HG03095 (cell line): Measurements from ENCODE around the gene DCAF11.

Experiments
- ATAC-seq: cut with Tn5 transposase; IDR thresholded peaks from one replicate; pipeline ENCODE4 v1.9.1; 2021; ENCODE audit warnings: moderate library complexity; ENCODE audit not compliant: unreplicated experiment

Gene DCAF11

DNA sequence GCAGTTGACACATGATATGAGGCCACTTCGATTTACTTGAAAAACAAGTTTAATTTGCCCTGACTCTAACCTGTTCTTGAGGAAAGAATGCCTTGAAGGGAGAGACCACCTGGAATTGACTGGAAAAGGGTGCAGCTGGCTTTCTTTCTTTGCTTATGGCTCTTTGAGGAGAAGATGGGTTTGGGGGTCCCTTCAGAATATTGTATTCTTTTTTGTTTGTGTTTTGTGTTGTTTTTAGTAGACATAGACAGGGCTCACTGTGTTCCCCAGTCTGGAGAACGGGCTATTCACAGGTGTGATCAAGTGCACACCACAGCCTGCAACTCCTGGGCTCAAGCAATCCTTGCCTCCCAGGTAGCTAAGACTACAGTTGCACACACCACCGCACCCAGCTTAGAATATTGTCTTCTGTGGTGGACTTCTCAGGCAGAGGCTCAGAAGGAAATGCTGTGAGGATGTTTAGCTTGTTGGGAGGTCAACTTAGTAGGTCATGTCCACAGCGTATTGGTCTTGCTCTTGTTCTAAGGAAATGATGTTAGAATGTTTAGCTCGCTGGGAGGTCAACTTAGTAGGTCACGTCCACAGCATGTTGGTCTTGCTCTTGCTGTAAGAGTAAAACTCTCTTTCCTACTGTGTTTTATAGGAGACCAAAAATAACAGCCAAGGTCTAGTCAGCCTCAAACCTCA is 1.7 kb downstream of the DCAF11 start:
- no peak for ATAC-seq

DNA sequence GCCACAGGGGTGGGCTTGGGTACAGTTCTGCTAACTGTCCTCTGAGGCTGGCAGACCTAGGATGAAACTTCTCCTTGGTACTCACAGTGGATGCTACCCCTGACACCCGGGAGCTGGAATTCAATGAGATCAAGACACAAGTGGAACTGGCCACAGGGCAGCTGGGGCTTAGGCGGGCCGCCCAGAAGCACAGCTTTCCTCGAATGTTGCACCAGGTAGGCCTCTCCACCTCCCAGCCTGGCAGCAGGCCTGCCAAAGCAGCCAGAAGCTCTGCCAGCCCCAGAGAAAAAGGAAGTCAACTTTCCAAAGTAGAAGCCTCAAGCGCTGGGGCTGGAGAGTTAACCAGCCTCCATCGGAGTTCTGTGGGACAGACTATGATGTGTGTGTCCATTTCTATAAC is 2.6 kb downstream of the DCAF11 start:
- ATAC-seq, result no peak

DNA sequence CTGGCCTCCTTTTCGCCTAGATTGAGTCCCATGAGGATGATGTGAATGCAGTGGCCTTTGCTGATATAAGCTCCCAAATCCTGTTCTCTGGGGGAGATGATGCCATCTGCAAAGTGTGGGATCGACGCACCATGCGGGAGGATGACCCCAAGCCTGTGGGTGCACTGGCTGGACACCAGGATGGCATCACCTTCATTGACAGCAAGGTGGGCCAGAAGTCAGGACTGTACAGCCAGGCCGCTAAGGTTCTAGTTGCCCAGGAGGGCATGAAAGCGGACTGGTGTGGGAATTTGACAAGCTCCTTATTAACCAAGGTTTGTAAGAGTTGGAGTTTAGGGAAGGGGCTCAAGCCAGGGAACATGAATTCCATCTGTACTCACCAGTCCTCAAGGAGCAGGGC is 5.1 kb downstream of the DCAF11 start:
- no peak for ATAC-seq

DNA sequence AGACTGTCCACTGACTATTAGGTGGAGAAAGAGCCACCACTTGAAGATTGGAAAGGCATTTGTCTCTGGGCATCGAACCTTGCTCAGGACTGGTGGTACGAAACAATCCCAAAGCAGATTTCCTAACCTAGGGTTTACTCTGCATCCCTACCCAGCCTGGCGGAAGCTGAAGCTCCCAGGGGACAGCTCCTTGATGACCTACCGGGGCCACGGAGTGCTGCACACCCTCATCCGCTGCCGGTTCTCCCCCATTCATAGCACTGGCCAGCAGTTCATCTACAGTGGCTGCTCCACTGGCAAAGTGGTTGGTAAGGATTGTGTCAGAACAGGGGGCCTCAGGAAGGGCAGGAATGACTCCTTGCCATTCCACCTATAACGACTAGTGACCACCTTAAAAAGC is 6.6 kb downstream of the DCAF11 start:
- no peak for ATAC-seq

DNA sequence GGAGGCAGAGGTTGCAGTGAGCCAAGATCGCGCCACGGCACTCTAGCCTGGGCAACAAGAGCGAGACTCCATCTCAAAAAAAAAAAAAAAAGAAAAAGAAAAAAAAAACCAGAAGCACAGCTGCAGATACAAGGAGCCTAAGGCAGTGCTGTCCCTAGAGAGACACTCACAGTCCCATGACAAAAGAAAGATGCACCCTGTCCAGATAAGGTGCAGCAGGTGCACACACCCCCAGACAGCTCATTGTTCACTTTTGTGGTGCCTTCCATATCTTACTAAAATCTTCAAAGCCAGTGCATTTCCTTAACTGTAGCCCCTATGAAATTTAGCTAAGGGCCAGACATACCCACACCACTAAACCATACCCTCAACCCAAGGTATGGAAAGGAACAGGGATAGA is 7.8 kb downstream of the DCAF11 start:
- no peak for ATAC-seq

DNA sequence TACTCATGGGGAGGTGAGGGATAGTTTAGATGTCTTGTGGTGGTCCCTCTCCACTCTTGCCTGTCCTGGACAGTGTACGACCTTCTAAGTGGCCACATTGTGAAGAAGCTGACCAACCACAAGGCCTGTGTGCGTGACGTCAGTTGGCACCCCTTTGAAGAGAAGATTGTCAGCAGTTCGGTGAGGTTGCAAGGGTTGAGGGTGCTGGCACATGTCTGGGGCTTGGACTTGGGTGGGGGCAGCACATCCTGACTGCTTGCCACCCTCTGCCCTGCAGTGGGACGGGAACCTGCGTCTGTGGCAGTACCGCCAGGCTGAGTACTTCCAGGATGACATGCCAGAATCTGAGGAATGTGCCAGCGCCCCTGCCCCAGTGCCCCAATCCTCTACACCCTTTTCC is 8.3 kb downstream of the DCAF11 start:
- no peak for ATAC-seq

DNA sequence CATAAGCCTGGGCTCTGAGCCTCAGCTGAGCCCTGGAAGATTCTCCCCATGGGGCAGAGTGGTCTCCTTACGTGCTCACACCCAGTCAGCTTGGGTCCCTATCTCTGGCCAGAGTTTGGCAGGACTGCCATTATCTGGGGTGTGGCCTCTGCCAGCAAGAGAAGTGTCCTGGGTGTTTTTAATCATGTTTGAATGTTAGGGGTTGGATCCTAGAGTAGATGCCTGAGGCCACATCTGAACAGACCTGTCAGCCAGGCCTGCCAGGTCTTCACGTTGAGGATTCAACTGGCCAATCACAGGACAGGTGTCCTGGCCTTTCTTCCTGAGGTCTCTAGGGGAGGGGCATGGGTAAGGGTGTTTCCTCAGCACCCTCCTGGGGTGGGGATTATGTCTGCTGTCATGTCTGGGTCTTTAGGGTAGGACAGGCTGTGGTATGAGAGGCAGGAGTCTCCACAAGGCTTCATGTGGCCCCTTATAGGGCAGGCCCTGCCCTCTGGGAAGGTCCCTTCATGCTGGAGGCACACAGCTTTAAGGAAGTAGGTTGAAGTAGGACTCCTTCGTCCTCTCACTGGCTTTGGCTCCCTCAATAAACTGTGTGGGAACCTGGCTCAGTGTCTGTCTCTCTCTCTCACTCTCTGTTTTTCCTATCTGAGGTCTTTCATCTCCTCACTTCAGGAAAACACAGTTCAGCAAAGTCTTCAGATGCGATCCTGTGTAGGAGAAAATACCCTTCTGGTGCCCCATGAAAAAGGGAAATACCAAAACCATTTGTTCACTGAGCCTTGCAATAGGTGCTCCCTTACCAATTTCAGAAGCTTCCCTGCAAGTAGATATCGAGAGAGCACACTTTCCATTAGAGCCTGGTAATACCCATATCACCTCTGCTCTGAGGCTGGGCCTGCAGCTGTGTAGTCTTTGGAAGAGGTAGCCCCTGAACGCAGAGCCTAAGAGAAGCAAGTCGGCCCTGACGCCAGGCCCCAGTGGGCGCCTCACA is 9.1 kb downstream of the DCAF11 start:
- peak; percentile 48 for ATAC-seq

DNA sequence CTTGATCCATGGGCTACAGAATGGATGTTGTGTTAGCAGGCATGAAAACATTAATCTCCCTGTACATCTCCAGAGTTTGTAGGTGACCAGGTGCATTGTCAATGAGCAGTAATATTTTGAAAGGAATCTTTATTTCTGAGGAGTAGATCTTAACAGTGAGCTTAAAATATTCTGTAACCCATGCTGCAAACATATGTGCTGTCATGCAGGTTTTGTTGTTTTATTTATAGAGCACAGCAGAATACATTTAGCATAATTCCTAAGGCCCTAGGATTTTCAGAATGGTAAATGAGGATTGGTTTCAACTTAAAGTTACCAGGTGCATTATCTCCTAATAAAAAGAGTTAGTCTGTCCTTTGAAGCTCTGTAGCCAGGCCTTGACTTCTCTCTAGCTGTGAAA is 12.4 kb downstream of the DCAF11 start:
- ATAC-seq, result no peak

DNA sequence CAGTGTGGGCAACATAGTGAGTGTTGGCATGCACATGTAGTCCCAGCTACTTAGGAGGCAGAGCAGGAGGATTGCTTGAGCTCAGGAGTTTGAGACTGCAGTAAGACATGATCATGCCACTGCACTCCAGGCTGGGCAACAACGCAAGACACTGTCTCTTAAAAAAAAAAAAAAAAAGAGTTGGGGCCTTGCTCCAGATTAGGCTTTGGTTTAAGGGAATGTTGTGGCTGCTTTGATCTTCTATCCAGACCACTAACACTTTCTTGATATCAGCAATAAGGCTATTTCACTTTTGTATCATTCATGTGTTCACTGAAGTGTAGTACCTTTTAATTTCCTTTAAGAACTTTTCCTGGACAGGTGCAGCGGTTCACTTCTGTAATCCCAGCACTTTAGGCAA is 13.1 kb downstream of the DCAF11 start:
- ATAC-seq, result no peak

DNA sequence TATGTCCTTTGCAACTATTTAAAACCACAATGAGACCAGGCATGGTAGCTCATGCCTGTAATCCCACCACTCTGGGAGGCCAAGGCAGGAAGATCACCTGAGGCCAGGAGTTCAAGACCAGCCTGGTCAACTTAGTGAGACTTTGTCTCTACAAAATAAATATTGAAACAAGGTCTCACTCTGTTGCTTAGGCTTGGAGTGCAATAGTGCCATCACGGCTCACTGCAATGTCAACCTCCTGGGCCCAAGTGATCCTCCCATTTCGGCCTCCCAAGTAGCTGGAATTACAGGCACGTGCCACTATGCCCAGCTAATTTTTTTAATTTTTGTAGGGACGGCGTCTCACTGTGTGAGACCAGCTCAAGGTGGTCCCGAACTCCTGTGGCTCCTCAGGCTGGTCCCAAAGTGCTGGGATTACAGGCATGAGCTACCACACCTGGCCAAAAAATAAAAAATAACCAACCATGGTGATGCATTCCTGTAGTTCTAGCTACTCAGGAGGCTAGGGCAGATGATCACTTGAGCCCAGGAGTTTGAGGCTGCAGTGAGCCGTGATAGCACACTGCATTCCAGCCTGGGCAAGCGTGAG is 14.9 kb downstream of the DCAF11 start:
- ATAC-seq, result no peak

DNA sequence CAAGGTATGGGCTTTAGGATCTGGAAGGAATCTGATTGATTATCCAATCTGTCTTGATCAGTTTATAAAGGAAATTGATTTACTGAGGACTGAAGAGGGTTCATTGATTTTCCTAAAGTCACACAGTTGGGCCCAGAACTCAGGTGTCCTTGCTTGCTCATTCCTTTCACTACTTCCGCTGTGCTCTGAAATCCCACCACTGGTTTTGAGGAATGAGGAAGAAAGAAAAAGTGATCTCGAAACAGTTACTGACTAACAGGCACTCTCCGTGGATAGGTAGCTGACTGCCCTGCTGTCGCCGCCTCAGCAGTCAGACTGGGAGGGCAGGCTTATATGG is 15.8 kb downstream of the DCAF11 start, which contains the start of gene FITM1:
FITM1 (plus strand) TSS at position 280 of the 337 bp plus-strand sequence. CDS start 905 bp downstream, outside the sequence.
- no peak for ATAC-seq

DNA sequence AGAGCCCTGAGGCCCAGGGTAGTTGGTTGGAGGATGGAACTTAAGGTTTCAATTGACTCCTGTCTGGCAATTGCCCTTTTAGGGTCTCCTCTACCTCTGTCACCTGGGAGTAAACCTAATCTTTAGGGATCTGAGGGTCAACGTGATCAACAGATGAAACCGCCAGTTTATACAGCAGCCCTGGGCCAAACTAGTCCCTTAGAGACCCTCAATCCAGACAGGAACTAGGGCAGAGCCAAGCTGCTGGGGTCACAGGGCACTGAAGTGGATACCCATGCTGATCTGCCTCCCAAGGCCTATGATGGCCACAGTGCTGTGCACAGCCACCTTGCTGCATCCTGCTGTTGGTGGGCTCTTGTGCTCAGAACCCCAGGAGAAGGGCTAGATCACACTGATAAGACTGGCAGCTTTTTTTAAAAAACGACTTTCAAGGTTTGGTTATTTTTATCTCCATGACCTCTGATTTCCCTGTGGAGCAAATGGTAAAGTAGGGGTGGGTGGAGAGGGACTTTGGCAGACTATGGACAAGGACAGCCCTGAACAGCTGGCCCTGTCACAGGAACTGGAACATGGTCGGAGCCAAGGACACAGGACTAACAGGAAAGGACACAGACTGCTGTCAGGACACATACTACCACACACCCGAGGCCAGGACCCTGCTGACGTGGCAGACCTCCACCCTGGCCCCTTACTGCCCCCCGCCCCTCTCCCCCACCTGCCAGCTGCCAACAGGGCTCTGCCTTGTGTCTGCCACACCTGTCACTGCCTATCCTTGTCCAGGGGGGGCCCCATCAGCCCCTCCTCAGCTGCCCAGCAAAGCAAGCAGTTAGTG is 16.4 kb downstream of the DCAF11 start:
- no peak for ATAC-seq

DNA sequence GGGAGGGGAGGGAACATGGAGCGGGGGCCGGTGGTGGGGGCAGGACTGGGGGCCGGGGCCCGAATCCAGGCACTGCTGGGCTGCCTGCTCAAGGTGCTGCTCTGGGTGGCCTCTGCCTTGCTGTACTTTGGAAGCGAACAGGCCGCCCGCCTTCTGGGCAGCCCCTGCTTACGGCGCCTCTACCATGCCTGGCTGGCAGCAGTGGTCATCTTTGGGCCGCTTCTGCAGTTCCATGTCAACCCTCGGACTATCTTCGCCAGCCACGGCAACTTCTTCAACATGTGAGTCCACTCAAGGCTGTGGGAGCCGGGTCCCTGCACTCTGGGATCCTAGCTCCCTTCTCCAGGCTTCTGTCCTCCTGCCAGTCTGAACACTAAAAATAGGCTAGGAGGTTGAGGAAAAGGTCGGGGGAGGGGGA is 17.0 kb downstream of the DCAF11 start:
- no peak for ATAC-seq

DNA sequence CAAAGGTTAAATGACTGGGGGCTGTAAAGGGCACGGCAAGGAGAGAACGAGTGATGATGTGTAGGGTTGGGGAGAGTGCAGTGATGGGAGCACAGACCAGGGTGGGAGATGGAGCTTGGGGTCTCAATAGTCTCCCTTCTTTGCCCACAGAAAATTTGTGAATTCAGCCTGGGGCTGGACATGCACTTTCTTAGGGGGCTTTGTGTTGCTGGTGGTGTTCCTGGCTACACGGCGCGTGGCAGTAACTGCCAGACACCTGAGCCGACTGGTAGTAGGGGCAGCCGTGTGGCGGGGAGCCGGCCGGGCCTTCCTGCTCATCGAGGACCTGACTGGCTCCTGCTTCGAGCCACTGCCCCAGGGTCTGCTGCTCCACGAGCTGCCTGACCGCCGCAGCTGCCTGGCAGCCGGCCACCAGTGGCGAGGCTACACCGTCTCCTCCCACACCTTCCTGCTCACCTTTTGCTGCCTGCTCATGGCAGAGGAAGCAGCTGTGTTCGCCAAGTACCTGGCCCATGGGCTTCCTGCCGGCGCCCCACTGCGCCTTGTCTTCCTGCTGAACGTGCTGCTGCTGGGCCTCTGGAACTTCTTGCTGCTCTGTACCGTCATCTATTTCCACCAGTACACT is 17.6 kb downstream of the DCAF11 start:
- ATAC-seq, result no peak

DNA sequence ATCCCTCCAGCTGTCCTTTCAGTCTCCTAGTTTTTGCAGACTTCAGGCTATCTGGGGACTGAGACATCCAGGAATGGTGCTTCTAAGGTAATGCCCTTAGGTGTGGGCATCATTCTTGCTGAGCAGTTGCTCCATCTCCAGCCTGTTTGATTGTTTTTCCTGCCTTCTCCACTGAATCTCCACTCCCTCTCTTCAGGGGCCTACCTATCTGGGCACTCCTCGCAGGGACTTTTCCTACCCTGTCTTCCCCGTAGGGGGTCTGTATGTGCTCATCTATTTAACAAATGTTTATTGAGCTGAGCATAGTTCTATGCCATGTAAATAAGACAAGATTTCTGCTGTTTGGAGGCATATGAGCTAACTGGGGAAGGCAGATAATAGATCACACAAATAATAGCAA is 18.4 kb downstream of the DCAF11 start:
- no peak for ATAC-seq

DNA sequence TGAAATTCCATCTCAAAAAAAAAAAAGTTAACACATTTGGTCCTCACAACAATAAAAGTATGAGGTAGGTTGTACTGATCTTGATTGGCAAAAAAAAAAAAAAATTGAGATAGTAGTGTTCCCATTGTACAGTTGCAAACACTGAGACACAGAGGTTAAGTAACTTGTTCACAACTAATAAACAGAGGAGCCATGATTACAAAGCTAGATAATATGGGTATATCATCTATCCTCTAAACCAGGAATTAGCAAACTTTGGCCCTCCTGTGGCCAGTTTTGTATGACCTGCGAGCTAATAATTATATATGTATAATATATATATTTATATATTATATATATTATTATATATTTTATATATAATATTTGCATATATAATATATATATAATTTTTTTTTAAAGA is 19.2 kb downstream of the DCAF11 start:
- no peak for ATAC-seq

DNA sequence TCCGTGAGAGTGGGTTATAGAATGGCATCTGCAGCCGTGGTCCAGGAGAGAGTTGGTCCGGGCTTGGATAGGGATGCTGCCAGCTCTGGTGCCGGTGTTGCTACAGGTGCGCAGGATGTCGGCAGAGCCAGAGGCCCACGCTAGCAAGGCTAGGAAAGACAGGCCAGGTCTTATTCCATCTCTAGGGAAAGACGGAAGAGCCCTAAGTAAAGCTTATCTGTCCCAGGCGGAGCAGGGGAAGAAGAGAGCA is 20.9 kb downstream of the DCAF11 start:
- ATAC-seq, result no peak

DNA sequence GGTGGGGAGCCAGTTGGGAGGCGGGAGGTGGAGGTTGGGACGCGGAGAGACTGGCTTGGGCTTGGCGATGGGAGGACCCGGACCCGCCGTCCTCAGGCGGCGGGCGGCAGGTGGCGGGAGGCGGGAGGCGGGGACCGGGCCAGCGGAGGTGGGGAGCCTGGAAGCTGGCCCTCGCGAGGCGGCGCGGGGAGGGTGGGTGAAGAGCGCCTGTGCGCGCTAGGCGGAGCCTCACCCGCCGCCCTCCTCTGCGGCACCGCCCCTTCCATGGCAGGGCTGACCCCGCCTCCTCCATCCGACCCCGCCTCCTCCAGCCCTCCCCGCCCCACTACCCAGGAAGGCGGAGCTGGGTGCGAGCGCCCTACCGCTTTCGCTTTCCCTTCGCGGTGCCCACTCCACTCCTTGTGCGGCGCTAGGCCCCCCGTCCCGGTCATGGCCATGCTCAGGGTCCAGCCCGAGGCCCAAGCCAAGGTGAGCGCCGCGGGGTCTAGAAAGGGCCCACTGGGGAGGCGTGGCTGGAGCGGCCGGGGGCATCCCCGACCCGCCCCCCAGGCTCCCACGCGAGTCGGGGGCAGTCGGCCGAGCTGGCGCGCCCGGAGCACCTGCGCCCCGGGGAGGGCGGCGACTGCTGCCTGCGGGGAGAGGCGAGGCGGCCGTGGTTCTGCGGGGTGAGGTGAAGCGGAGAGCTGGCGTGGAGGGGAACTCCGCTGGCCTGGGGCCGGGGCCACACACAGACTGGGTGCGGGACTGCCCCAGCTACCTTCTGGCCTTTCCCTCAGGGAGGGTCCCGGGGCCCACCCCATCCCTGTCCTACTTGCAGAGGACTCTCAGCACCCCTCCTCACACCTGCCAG is 21.5 kb downstream of the DCAF11 start, which contains the start of gene PSME1:
PSME1 (plus strand) TSS at position 361 of the 850 bp plus-strand sequence; CDS start at position 430, 69 bp downstream.
- ATAC-seq, result peak; percentile 79

DNA sequence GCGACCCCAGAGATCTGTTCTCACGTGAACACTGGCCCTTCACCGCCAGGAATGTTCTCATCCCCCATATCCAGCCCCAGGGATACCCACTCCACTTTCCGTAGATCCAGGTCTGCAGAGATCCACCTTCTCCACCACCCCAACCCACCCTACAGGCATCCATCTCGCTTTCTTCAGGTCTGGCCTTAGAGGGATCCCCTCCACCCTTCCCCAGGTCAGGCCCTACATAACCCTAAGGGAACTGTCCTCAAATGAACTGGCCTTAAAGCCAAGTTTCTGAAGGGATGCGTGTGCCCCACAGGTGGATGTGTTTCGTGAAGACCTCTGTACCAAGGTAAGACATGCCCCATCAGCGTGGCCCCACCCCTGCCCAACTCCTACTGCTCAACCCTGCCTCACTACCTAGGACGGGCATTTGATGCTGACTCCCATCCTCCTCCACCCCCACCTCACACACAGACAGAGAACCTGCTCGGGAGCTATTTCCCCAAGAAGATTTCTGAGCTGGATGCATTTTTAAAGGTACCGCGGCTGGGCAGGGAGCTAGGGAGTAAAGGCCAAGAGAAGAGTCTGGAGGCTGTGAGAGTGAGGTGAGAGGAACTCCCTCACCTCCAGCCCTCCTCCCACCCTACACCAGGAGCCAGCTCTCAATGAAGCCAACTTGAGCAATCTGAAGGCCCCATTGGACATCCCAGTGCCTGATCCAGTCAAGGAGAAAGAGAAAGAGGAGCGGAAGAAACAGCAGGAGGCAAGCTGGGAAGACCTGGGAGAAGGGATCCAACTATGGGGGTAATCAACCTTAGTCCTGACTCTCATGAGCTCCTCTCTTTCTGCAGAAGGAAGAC is 22.3 kb downstream of the DCAF11 start:
- no peak for ATAC-seq
